Measurements from ENCODE around the gene MACROH2A2.

GRCh38 chr10:70109064-70109729 lies 56.6 kb downstream of the MACROH2A2 start:
- TF ChIP-seq EZH2 (IDR thresholded peaks at IDR 0.05), result no peak
- no peak for TF ChIP-seq POLR2AphosphoS5 (IDR thresholded peaks at IDR 0.05; ENCODE audit: borderline replicate concordance, low read depth, low read length)
- no peak for TF ChIP-seq FOXP2 (optimal IDR thresholded peaks at IDR 0.05; ENCODE audit: control extremely low read depth, extremely low read length, insufficient read depth)

Data from SK-N-MC (cell line).